ENCODE data around the gene SMIM35. TPM values are rescaled to one million over a fixed set of nuclear protein-coding genes. Genes with fewer than 3 reads are reported as not detected.

SMIM35 gene
- total RNA-seq, 4 donors from 2014 or later = not detected

DNA sequence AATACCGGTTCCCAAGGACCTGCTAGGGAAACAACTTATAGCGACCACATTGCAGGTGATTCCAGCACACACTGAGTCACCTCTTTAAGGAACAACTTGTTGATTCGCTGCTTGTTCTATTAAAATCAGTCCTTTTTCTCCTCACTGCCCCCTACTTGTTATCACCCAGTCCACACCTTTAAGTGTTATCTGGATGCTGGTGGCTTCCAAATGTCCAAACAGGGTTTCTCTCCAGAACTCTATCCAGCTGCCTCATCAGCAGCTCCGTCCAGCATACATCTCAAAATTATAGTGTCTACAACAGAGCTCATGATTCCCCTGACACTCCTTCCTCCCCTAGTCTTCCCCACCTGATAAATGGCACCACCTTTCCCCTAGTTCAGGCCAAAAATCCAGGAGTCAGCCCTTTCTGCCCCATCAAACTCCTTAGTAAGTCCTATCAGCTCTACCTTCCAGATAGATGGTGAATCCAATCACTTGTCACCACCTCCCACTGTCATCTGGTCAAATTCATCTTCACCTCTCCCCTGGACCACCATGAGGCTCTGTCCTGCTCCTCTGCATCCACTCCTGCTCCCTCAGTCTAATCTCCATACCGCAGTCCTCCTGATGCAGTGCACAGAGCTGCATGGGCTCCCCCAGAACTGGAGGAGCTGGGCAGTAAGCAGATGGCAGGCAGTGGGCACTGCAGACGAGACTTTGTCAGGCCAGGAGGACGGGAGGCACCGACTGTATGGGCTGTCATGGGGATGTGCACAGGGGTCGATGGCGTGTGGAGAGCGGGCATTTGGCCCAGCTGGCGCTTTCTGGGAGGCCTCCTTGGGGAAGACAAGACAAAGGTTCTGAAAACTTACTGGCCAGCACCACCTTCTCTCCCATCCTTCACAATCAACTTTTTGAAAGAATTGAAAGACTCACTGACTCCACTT lies 81.3 kb downstream of the SMIM35 start:
- Histone ChIP-seq H3K27ac (peak overlapping the region in 3 of 4 donors; percentile 78 to 87 (median 83)), H3K9me3 (no peaks in the 10 kb centered on the region), H3K27me3 (no peaks in the 10 kb centered on the region), H3K4me1 (peaks cover 0 to 43% (median 21%) of the 10 kb centered on the region in 4 donors), H3K36me3 (no peaks in the 10 kb centered on the region), H3K4me3 (no peak overlapping the region)
- DNase-seq = no peak
- TF ChIP-seq POLR2A (IDR thresholded peaks at IDR 0.05) = no peak
- TF ChIP-seq CTCF (IDR thresholded peaks at IDR 0.05) = no peak

- Histone ChIP-seq H3K4me1 (peaks cover 0 to 35% (median 18%) of the 10 kb centered on the region in 4 donors), H3K27ac (peak overlapping the region; percentile 75 to 87 (median 80)), H3K9me3 (no peaks in the 10 kb centered on the region), H3K36me3 (no peaks in the 10 kb centered on the region), H3K4me3 (no peak overlapping the region), H3K27me3 (no peaks in the 10 kb centered on the region)
- DNase-seq = no peak
- no peak for TF ChIP-seq CTCF (IDR thresholded peaks at IDR 0.05)
- TF ChIP-seq POLR2A (IDR thresholded peaks at IDR 0.05) = no peak
Observed at GRCh38 chr11:118004543-118005223, 82.1 kb downstream of the SMIM35 start.

DNA sequence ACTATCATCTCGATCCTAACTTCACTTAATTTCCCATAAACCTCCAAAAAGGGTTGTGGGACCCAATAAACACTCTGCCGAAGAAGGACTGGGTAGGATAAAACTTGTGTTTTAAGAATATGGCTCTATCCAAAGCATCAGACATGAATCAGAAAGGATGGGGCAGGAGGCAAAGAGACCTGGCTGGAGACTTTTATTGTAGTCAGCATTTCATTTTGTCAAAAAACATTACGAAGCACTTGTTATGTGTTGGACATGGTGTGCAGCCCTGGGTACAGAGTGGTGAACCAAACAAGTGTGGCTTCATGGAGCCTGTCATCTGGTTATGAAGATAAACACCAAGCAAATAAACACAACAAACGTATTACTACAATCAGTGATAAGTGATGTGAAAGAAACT lies 83.3 kb downstream of the SMIM35 start:
- DNase-seq = no peak
- TF ChIP-seq CTCF (IDR thresholded peaks at IDR 0.05) (no peak), POLR2A (IDR thresholded peaks at IDR 0.05) (no peak)
- Histone ChIP-seq H3K4me3 (no peak overlapping the region), H3K27ac (peak overlapping the region; percentile 75 to 87 (median 80)), H3K9me3 (no peaks in the 10 kb centered on the region), H3K36me3 (no peaks in the 10 kb centered on the region), H3K27me3 (no peaks in the 10 kb centered on the region), H3K4me1 (peaks cover 0 to 35% (median 18%) of the 10 kb centered on the region in 4 donors)

DNA sequence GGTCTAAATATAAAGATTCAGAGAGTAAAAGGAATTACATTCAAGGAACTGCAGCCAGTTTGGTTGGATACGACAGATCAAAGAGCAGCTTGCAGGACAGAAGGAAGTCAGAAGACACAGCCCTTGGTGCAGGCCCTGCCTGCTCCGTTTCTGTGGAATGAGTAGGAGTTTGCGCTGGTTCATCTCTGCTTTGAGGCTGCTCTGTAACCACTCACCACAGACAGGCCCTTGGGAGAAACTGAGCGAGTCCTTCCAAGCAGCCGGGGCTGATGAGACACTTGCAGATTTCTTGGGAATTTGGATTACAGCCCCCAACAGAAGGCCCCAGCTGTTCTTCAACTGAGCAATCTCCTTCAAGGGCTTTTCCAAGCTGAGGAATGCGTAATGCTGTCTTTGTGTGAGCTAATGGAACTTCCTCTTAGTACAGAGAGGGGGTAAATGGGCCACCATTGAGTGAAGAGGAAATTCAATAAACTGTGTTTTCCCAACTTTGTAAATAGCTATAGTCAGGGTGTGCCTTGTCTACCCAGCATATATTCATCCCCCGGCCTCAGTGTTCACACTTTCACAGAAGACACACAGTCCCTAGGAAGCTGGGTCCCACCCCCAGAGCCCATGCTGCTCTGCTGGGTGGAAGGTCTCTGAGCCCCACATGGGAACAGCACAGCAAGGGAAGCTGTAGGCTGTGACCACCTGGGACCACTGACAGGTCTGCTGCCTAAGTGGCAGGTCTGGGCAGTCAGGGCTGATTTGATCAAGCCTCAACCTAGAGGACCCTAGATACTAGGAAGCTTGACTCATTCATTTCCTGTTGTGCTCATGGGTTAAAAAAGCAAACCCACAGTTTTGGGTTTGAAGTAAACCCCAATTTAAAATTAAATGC lies 84.0 kb downstream of the SMIM35 start:
- TF ChIP-seq CTCF (IDR thresholded peaks at IDR 0.05) (no peak), POLR2A (IDR thresholded peaks at IDR 0.05) (no peak)
- peak in 1 of 3 donors; percentile 66 for DNase-seq

GRCh38 chr11:118002010-118002540 lies 84.7 kb downstream of the SMIM35 start:
- H3K27me3 ChIP-seq = no peaks in the 10 kb centered on the region
- no peak for TF ChIP-seq CTCF (IDR thresholded peaks at IDR 0.05)
- TF ChIP-seq POLR2A (IDR thresholded peaks at IDR 0.05) = no peak
- H3K36me3 ChIP-seq = no peaks in the 10 kb centered on the region
- H3K27ac ChIP-seq = peak overlapping the region; percentile 75 to 87 (median 80)
- DNase-seq = no peak
- H3K9me3 ChIP-seq = no peaks in the 10 kb centered on the region
- H3K4me3 ChIP-seq = no peak overlapping the region
- peaks cover 0 to 25% (median 18%) of the 10 kb centered on the region in 4 donors for H3K4me1 ChIP-seq

More for the DNA sequence above, 84.0 kb downstream of the SMIM35 start:
- Histone ChIP-seq H3K9me3 (no peaks in the 10 kb centered on the region), H3K27me3 (no peaks in the 10 kb centered on the region), H3K4me1 (peaks cover 0 to 29% (median 18%) of the 10 kb centered on the region in 4 donors), H3K36me3 (no peaks in the 10 kb centered on the region), H3K27ac (peak overlapping the region; percentile 75 to 87 (median 80)), H3K4me3 (no peak overlapping the region)
